ACHN (cell line): ENCODE results near the gene GBX2.
"Not testable (repeated sequence)": the region's sequence is repeated elsewhere in the genome, so short reads cannot be mapped to it uniquely, and the experiment has no call there.

ENCODE experiments used
- DNase-seq: peaks from one replicate; pipeline ENCODE4 v3.0.0-alpha.2; 2015
- in situ Hi-C: cut with HindIII; loops from 2 replicates; pipeline ENCODE4 v1.10.0; 2017; ENCODE audit warnings: low sequenced_read_pairs, low pct_ligation_motif_present, low pct_unique_long_range_greater_than_20kb

Gene GBX2

DNA sequence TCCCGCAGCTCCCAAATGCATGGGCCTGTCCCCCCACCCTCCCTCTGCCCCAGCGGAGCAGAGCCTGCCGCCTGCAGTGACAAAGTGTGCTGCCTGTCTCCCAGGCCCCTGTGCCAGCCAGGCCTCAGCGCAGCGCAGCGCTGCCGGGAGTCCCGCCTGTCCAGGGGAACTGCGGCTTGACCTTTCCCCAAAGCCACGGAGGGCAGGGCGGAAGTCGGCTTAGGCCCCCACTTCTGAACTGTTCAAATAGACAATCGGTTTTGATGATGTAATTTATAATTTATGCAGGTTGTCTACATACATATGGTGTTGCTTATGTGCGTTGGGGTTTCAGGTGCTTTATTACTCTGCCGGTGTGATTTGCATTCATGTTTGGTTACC, 7.1 kb downstream of the GBX2 start:
- in situ Hi-C loops: no loop called here
- DNase-seq: no peak

DNA sequence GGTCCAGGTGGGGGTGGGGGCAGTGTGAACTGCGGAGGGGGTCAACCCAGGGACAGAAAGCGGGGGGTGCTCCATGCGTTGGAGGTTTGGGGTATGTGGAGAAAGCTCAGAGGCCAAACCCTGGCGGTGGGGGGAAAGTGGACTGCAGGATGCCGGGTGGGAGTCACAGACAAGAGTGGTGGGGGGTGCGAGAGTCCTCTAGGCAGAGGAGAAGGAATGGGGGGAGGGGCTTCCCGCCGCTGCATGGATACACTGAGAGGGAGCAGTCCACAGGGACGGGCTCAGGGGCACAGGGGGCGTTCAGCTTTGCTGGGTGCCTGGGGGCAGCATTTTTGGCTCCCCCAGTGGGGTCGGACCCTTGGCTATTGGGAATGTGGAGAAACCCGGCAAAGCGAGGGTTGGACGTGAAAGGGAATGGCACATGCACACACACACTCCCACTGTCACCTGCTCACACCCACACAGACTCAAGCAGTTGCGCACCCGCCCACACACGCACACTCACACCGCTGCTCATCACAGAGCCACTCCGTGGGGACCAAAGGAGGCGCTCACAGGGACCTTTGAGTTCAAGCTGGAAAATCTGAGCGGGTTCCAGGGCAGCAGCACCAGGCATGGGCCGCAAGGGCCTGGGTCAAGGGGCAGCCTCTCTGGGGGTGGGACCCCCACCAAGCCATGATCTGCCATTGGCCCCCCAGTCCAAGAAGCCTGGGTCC, 7.7 kb downstream of the GBX2 start:
- DNase-seq: no peak
- in situ Hi-C loops: no loop called here

DNA sequence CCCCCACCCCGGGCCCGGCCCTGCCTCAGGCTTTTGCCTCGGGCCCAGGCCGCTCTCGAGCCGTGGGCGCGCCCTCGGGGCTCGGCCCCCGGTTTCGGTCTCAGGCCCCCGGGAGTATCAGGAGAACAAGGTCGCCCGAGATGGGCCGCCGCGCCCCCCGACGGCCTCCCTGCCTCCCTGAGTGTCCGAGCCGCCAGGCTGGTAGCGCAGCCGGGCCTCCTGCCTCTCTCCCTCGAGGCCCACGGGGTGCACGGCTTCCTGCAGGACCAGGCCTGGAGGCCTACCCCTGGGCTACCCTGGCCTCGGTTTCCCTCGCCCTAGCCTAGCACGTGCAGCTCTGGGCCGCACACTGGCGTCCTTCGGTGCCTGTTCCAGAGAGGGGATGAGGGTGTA, 8.4 kb downstream of the GBX2 start:
- in situ Hi-C loops: no loop called here
- DNase-seq: no peak

DNA sequence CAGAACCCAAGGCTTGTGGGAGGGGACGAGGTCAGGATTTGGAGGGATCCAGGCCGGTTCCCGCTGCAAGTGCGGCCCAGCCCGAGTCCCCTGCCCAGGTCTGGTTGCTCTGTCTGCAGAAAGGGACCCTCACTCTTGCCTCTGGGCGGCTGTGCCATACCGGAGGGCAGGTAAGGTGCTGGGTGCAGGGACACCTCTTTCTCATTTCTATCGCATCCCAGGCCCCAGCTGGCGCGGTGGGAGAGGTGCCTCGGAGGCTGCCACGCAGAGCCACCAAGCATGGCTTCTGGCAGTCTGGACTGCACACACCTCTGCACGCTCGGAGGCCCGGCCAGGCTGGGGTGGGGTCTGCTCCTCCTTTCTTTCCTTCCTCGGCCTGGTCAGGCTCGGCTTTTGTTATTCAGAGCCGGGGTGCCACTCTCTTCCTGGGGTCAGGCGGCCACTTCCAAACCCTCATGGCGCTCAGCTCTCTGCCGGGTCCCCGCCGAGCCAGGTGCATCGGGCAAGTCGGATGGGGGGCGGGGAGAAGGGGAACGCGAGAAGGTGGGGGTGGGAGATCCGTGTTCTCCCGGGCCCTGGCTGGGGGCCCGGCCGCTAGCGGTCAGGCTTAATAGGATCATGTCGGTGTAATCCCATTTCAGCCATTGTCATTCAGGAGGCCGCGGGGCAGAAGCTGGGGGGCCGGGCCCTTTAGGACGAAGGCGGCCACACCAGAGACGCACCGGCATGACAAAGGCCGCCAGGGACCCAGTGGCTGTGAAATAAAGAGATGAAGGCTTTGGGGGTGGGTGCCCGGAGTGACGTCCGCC, 9.0 kb downstream of the GBX2 start:
- in situ Hi-C loops: no loop called here
- DNase-seq: no peak

DNA sequence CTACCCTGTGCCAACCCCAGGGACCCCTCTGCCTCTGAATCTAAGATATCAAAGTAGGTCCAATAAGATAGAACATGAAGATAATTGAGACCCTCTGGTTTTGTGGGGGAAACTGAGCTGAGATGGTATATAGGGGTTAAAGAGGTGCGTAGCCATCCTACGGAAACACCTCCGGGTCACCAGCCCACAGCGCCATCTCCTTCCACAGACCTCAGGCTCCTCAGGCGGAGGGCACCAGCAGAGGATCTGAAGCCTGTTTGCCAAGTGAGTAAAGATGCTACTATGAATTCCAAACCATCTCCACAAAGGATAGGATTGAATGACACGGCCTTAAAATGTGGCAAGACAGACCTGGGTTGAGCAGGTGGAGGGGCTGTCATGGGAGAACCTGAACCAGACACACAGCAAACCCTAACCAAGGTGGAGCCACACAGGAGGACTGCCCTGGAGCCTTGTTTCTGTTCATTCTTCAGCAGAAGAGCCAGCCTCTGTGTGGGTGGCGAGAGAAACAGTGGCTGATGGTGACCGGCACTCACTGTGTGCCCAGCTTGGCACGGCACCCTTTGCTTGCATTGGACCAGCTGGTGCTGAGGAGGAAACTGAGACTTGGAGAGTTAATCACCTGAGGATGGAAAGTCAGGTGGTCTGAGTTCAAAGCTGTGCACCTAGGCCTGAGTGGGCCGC, 10.2 kb downstream of the GBX2 start:
- in situ Hi-C loops: no loop called here
- no peak for DNase-seq

DNA sequence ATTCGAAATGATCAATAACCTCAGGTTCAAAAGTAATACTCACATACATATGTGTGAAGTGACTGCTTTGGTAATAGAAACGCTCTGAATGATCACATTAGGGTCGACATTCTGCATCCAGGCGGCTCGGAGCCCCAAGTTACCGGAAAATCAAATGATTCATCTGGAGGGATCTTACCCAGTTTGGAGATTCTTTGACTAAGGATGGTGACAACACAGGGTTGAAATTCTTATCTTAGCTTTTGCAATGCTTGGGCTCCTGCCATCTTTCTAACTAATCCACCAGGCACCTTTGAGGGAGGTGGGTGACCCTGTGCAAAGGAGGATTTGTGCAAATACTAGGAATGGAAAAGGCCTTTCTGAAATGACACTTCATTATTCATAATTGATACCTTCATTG, 10.8 kb downstream of the GBX2 start:
- in situ Hi-C loops: no loop called here
- DNase-seq: no peak

DNA sequence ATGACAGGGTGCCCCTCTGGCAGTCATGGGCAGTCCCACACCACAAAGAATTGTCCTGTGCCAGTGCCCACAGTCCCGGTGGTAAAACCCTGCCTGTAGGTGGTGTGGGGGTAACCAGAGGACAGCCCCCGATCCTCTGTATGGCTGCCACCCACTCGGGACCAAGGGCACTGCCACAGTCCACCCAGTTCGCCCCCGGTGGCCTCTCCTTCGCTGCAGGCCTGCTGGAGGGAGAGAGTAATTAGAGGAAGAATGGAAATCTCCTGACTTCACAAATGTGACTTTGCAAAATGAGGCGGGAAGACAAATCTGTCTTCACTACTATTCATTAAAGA, 11.4 kb downstream of the GBX2 start:
- in situ Hi-C loops: no loop called here
- DNase-seq: no peak

DNA sequence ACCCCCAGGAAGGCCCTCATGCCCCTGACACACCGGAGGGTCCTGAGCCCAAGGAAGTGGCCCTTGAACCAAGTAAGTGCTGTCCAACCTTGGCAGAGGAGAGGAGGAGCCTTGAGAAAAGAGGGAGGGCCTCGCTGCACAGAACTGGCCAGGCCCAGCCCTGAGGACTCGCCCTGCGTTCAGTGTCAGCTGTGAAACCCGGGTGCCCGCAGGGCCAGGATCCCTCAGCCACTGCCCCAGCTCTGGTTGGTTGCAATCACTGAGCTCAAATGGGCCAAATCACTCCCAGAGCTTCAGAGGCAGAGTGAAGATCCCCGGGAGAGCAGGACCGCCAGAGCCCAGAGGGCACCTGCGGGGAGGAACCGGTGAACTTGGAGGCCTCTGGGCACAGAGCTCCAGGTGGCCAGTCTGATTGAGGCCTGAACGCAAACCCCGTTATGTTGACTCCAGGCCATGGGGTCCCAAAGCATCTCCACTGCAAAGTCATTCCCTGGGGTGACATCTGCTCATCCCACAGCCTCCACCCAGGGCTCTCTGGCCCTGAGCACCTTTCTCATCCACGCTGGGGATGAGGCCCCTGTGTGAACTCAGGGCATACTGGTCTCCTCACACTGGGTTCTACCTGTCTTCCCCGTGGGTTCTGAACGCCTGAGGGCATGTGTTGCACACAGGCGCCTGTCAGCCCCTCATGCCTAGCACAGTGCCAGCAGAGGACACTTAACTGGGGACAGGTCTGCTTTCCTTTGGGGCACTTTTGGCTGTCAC, 11.9 kb downstream of the GBX2 start:
- in situ Hi-C loops: no loop called here
- no peak for DNase-seq

DNA sequence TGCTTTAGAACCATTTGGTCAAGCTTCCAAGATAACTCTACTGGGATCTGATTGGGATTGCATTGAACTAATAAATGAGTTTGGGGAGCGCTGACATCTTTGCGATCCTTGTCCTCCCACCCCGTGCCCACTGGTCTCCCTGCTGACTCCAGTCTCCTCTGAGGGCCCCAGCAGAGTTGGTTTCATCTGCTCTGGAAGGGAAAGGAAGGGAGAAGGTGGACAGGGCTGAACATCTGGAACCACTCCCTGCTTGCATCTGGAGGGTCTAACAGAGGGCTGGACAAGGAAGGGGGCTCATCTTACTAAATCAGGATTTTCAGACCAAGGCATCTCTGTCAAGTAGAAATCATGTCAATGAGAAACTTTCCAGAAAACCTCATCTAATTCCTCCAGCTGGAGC, 12.8 kb downstream of the GBX2 start:
- in situ Hi-C loops: no loop called here
- no peak for DNase-seq

DNA sequence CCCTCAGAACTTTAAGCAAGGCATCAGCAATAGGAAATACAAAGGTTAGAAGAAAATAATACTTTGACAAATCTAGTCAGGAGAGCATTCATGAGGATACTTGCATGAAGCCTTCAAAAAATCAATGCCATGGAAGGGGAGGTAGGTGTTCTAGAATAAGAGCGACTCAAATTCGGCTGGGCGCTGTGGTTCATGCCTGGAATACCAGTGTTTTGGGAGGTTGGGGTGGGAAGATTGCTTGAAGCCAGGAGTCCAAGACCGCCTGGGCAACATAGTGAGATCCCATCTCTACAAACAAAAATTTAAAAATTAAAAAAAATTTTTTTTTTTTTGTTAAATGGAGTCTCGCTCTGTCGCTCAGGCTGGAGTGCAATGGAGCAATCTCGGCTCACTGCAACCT, 21.8 kb downstream of the GBX2 start:
- no peak for DNase-seq
- in situ Hi-C loops: no loop called here

DNA sequence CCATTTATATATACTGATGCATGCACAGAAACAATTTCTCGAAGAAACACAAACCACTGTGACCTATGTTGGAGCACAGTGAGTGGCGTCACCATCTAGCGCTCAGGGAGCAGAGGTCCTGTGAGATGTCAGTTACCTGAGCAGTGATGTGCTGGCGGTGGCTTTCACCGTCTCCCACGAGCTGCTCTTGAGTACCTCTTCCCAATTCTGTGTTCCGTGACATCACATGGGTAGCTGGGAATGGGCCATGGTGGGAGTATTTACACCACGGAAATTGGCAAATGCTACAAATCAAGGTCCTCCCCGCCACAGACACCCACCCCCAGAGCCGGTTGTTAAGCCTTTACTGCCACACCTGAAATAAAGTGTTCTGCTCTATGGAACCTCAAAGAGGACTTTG, 24.4 kb downstream of the GBX2 start:
- DNase-seq: no peak
- in situ Hi-C loops: no loop called here

DNA sequence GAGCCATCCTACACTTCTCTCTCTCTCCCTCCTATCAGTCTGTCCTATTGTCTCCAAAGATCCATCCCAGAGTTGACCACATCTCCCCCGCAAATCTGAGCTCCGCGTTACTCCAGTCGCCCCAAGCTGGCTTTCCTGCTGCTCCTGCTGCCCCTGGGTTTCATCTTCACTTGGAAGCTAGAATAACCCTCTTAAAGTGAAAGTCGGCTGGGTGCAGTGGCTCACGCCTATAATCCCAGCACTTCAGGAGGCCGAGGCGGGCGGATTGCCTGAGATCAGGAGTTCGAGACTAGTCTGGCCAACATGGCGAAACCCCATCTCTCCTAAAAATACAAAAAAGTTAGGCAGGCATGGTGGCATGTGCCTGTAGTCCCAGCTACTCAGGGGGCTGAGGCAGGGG, 26.6 kb downstream of the GBX2 start:
- in situ Hi-C loops, DNase-seq: not testable (repeated sequence)

DNA sequence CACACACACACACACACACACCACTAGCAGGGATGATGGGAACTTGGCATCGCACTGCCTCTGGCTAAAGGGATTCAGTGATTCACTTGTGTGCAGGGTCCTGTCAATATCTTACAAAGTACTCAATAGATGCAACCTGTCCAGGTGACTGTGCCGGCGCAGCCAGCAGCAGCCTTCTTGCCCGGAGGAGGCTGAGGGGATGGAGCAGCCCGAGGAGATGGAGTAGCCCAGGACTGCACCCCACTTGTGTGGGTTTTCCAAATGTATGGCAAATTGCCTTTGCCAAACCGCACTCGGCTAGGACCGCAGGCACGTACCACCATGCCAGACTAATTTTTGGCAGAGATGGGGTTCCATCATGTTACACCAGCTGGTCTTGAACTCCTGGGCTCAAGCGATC, 31.1 kb downstream of the GBX2 start:
- in situ Hi-C loops: no loop called here
- no peak for DNase-seq

DNA sequence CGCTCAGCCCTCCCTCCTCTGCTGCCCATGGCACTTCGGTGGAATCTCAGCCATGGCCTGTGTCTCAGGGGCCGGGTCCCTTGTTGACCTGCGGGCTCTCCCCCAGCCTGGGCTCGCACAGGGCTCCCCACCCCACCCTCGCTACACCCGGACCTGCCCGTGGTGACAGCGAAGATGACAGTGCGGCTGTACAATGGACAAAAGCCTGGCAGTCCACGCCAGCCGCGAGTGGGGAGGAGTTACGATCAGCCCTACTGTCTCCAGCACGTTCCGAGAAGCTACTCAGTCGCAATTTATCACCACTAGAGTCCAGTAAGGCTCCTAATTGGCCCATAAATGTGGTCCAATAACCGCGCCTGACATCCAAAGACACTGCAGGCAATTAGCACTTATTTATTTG, 31.6 kb downstream of the GBX2 start:
- DNase-seq: no peak
- in situ Hi-C loops: no loop called here

DNA sequence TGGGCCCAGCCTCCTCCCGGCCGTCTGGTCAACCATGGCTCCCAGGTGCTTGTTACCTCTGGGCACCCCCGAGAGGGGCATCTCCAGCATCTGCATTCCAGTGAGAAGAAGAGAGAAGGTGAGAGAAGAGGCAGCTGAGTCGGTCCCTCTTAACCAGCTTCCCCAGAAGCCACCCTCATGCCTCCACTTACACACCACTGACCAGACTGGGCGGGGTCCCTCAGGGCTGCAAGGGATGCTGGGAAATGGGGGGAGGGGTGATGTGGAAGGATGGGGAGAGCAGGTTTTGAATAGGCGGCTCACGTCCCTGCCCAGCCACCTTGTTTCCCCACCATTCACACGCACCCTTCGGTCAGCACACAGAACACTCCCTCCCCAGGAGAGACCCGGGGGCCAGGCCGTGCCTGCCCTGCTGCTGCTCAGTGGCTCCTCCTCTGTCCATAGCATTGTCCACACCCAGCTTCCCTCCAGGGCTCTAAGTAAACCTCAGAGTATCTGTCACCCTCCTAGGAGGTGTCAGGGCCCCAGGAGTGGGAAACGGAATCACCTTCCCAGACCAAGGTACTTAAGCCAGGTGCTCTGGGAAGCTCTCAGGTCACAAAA, 34.7 kb downstream of the GBX2 start:
- in situ Hi-C loops: no loop called here
- DNase-seq: no peak

DNA sequence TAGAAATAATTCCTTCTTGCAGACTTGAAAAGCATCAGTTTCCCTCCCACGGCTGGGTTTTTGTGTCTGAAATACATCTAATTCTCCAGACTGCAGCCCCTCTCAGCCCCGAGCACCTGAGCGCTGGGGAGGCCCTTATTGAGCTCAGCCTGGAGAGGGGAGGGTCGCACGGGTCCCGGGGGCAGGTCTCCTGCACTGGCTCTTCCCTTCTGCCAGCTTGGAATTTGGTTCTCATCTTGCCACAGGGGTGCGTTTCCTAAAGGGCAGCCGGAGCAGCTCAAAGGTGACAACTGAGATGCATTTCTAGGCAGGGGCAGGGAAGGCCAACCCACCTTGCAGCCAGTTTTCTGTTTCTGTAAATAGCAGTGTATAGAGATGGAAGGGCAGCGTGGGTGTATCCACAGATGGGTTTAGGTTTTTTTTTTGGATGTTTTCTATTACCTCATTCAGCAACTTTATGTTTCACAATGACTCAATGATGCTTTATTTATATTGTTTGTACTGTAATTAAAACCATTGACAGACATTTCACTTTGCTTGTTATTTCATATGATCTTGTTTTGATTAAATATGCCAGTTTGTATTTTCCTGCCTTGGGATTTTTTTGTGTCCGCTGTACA, 37.0 kb downstream of the GBX2 start:
- DNase-seq: no peak
- in situ Hi-C loops: no loop called here

DNA sequence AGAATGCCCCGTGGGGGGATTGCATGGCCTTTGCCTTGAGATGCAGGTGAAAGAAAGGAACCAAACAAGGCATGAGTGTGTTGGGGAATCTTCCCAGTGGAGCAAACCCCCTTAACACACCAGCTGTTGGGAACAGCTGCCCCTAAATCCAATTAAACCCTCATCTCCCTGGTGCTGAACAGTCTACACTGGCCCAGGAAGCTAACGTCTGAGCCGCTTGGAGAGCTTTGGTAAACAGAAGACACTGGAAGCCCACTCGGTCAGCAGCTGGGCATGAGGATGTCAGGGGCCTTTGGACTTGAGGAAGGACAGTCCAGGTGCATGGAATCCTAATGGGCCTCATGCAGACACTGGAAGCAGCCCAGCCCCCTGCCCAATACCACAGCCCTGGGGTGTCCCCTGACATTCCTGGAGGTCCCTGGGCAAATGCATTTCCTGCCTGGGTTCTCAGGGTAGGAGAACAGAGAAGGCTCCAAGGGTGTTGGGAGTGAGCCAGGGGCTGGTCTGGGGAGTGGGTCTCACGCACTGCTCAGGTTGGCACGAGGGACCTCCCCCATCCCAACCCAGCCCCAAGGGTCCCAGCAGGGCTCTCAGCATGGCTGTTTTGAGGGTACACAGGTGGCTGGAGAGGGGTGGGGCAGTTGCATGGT, 37.7 kb downstream of the GBX2 start:
- DNase-seq: no peak
- in situ Hi-C loops: no loop called here

DNA sequence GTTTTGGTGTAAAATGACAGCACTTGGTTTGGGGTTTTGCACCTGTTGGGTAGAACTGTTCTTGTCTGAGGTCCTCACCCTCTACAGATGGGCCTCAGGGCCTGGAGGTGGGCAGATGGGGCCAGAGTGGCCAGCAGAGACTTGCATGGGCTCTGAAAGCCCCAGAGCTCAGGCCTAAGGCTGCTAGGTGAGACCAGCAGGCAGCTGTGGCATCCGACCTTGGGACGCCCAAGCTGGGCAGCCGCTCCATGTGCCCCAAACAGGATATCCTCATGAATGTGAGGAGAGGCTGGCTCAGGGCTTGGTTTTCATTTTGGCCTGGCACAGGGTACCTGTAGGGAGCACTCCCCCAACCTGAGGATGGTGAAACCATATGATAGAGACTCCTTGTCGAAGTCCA, 38.3 kb downstream of the GBX2 start:
- no peak for DNase-seq
- in situ Hi-C loops: no loop called here
